ENCODE measurements around the gene TMEM131L. TPM values are rescaled to one million over a fixed set of nuclear protein-coding genes. Genes with fewer than 3 reads are reported as not detected.
"Not testable (repeated sequence)": the region's sequence is repeated elsewhere in the genome, so short reads cannot be mapped to it uniquely, and the experiment has no call there.

TMEM131L gene
- total RNA-seq, 1 experiment from 2014 or later, result 4.5 TPM

GRCh38 chr4:153494562-153494961, 28.4 kb downstream of the TMEM131L start:
- in situ Hi-C loops (cut with HindIII; ENCODE audit: low sequenced_read_pairs), result no loop called here
- no peak for DNase-seq (ENCODE audit: low spot score)

- in situ Hi-C loops (cut with HindIII; ENCODE audit: low sequenced_read_pairs), result no loop called here
- DNase-seq (ENCODE audit: low spot score), result no peak
These were observed 29.5 kb downstream of the TMEM131L start for GRCh38 chr4:153495480-153496193.

- in situ Hi-C loops (cut with HindIII; ENCODE audit: low sequenced_read_pairs), result no loop called here
- no peak for DNase-seq (ENCODE audit: low spot score)
These were observed 31.0 kb downstream of the TMEM131L start for GRCh38 chr4:153497091-153497531.

GRCh38 chr4:153497988-153498967, 32.1 kb downstream of the TMEM131L start:
- DNase-seq (ENCODE audit: low spot score), result no peak
- in situ Hi-C loops (cut with HindIII; ENCODE audit: low sequenced_read_pairs), result no loop called here

- DNase-seq (ENCODE audit: low spot score), result no peak
- in situ Hi-C loops (cut with HindIII; ENCODE audit: low sequenced_read_pairs), result no loop called here
These were observed 32.8 kb downstream of the TMEM131L start for GRCh38 chr4:153499005-153499404.

GRCh38 chr4:153501578-153501977, 35.4 kb downstream of the TMEM131L start:
- no peak for DNase-seq (ENCODE audit: low spot score)

GRCh38 chr4:153502584-153502983, 36.4 kb downstream of the TMEM131L start:
- in situ Hi-C loops (cut with HindIII; ENCODE audit: low sequenced_read_pairs), result no loop called here
- no peak for DNase-seq (ENCODE audit: low spot score)

More at GRCh38 chr4:153501578-153501977, 35.4 kb downstream of the TMEM131L start:
- in situ Hi-C loops (cut with HindIII; ENCODE audit: low sequenced_read_pairs), result no loop called here

GRCh38 chr4:153506341-153507309, 40.5 kb downstream of the TMEM131L start:
- no peak for DNase-seq (ENCODE audit: low spot score)
- in situ Hi-C loops (cut with HindIII; ENCODE audit: low sequenced_read_pairs), result no loop called here

GRCh38 chr4:153507310-153508073, 41.3 kb downstream of the TMEM131L start:
- in situ Hi-C loops (cut with HindIII; ENCODE audit: low sequenced_read_pairs), result no loop called here
- DNase-seq (ENCODE audit: low spot score), result no peak

- in situ Hi-C loops (cut with HindIII; ENCODE audit: low sequenced_read_pairs), result not testable (repeated sequence)
These were observed 43.1 kb downstream of the TMEM131L start for GRCh38 chr4:153509212-153509611.

GRCh38 chr4:153509724-153510123, 43.6 kb downstream of the TMEM131L start:
- in situ Hi-C loops (cut with HindIII; ENCODE audit: low sequenced_read_pairs), result no loop called here
- no peak for DNase-seq (ENCODE audit: low spot score)

More at GRCh38 chr4:153509212-153509611, 43.1 kb downstream of the TMEM131L start:
- not testable (repeated sequence) for DNase-seq (ENCODE audit: low spot score)

- in situ Hi-C loops (cut with HindIII; ENCODE audit: low sequenced_read_pairs), result no loop called here
These were observed 44.3 kb downstream of the TMEM131L start for GRCh38 chr4:153510252-153511001.

GRCh38 chr4:153511104-153511503, 44.9 kb downstream of the TMEM131L start:
- in situ Hi-C loops (cut with HindIII; ENCODE audit: low sequenced_read_pairs), result no loop called here

More at GRCh38 chr4:153510252-153511001, 44.3 kb downstream of the TMEM131L start:
- no peak for DNase-seq (ENCODE audit: low spot score)

GRCh38 chr4:153512162-153512852, 46.1 kb downstream of the TMEM131L start:
- no peak for DNase-seq (ENCODE audit: low spot score)
- in situ Hi-C loops (cut with HindIII; ENCODE audit: low sequenced_read_pairs), result no loop called here

More at GRCh38 chr4:153511104-153511503, 44.9 kb downstream of the TMEM131L start:
- DNase-seq (ENCODE audit: low spot score), result no peak

GRCh38 chr4:153512952-153513500, 46.9 kb downstream of the TMEM131L start:
- in situ Hi-C loops (cut with HindIII; ENCODE audit: low sequenced_read_pairs), result no loop called here
- DNase-seq (ENCODE audit: low spot score), result no peak

- DNase-seq (ENCODE audit: low spot score), result no peak
- in situ Hi-C loops (cut with HindIII; ENCODE audit: low sequenced_read_pairs), result no loop called here
These were observed 47.4 kb downstream of the TMEM131L start for GRCh38 chr4:153513596-153513995.
